Measurements from ENCODE around the gene POLE2.

The POLE2 gene

DNA sequence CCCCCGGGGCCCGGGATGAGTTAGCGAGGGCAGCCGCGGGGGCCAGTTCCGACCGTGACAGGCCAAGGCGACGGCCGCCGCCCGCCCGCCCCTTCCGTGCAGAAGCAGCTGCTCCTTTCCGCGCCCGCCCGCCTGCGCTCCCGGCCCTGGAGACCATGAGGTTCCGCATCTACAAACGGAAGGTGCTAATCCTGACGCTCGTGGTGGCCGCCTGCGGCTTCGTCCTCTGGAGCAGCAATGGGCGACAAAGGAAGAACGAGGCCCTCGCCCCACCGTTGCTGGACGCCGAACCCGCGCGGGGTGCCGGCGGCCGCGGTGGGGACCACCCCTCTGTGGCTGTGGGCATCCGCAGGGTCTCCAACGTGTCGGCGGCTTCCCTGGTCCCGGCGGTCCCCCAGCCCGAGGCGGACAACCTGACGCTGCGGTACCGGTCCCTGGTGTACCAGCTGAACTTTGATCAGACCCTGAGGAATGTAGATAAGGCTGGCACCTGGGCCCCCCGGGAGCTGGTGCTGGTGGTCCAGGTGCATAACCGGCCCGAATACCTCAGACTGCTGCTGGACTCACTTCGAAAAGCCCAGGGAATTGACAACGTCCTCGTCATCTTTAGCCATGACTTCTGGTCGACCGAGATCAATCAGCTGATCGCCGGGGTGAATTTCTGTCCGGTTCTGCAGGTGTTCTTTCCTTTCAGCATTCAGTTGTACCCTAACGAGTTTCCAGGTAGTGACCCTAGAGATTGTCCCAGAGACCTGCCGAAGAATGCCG is 66.7 kb downstream of the POLE2 start (continued):
- TF ChIP-seq ZNF561 (tag by site-specific recombination; IDR thresholded peaks at IDR 0.05; ENCODE audit: borderline replicate concordance) (peak; percentile 46; the same call in 1 of the 2 replicates), PRDM1 (tag by site-specific recombination; IDR thresholded peaks at IDR 0.05) (no peak), ZNF132 (tag by site-specific recombination; IDR thresholded peaks at IDR 0.05; ENCODE audit: borderline replicate concordance) (no peak), ZNF266 (tag by site-specific recombination; IDR thresholded peaks at IDR 0.05; ENCODE audit: low read depth) (no peak), KLF16 (tag by site-specific recombination; IDR thresholded peaks at IDR 0.05) (0 out of 2 replicates have a peak, but pooled peaks have one; percentile 5), ZNF324 (tag by site-specific recombination; IDR thresholded peaks at IDR 0.05) (peak; percentile 1; the same call in 1 of the 2 replicates), ZNF335 (tag by site-specific recombination; conservative IDR thresholded peaks at IDR 0.05) (peak; percentile 31), ZSCAN16 (tag by site-specific recombination; IDR thresholded peaks at IDR 0.05) (no peak), ZNF391 (tag by site-specific recombination; IDR thresholded peaks at IDR 0.05; ENCODE audit: borderline replicate concordance, low read depth) (0 out of 2 replicates have a peak, but pooled peaks have one; percentile 4), ZNF2 (tag by site-specific recombination; IDR thresholded peaks at IDR 0.05) (peak; percentile 10; the same call in 1 of the 2 replicates), SP3 (tag by site-specific recombination; IDR thresholded peaks at IDR 0.05) (no peak), ZSCAN30 (tag by site-specific recombination; IDR thresholded peaks at IDR 0.05) (peak; percentile 28; the same call in 1 of the 2 replicates), ZNF544 (tag by site-specific recombination; IDR thresholded peaks at IDR 0.05) (no peak)
- TF ChIP-seq, protein P1, sequence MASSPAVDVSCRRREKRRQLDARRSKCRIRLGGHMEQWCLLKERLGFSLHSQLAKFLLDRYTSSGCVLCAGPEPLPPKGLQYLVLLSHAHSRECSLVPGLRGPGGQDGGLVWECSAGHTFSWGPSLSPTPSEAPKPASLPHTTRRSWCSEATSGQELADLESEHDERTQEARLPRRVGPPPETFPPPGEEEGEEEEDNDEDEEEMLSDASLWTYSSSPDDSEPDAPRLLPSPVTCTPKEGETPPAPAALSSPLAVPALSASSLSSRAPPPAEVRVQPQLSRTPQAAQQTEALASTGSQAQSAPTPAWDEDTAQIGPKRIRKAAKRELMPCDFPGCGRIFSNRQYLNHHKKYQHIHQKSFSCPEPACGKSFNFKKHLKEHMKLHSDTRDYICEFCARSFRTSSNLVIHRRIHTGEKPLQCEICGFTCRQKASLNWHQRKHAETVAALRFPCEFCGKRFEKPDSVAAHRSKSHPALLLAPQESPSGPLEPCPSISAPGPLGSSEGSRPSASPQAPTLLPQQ (tag by site-specific recombination; IDR thresholded peaks at IDR 0.05), result peak; percentile 25; the same call in 1 of the 2 replicates
- TF ChIP-seq, protein P2, sequence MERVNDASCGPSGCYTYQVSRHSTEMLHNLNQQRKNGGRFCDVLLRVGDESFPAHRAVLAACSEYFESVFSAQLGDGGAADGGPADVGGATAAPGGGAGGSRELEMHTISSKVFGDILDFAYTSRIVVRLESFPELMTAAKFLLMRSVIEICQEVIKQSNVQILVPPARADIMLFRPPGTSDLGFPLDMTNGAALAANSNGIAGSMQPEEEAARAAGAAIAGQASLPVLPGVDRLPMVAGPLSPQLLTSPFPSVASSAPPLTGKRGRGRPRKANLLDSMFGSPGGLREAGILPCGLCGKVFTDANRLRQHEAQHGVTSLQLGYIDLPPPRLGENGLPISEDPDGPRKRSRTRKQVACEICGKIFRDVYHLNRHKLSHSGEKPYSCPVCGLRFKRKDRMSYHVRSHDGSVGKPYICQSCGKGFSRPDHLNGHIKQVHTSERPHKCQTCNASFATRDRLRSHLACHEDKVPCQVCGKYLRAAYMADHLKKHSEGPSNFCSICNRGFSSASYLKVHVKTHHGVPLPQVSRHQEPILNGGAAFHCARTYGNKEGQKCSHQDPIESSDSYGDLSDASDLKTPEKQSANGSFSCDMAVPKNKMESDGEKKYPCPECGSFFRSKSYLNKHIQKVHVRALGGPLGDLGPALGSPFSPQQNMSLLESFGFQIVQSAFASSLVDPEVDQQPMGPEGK (tag by site-specific recombination; IDR thresholded peaks at IDR 0.05), result no peak
- TF ChIP-seq, protein P3, sequence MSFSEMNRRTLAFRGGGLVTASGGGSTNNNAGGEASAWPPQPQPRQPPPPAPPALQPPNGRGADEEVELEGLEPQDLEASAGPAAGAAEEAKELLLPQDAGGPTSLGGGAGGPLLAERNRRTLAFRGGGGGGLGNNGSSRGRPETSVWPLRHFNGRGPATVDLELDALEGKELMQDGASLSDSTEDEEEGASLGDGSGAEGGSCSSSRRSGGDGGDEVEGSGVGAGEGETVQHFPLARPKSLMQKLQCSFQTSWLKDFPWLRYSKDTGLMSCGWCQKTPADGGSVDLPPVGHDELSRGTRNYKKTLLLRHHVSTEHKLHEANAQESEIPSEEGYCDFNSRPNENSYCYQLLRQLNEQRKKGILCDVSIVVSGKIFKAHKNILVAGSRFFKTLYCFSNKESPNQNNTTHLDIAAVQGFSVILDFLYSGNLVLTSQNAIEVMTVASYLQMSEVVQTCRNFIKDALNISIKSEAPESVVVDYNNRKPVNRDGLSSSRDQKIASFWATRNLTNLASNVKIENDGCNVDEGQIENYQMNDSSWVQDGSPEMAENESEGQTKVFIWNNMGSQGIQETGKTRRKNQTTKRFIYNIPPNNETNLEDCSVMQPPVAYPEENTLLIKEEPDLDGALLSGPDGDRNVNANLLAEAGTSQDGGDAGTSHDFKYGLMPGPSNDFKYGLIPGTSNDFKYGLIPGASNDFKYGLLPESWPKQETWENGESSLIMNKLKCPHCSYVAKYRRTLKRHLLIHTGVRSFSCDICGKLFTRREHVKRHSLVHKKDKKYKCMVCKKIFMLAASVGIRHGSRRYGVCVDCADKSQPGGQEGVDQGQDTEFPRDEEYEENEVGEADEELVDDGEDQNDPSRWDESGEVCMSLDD (tag by site-specific recombination; IDR thresholded peaks at IDR 0.05), result no peak

DNA sequence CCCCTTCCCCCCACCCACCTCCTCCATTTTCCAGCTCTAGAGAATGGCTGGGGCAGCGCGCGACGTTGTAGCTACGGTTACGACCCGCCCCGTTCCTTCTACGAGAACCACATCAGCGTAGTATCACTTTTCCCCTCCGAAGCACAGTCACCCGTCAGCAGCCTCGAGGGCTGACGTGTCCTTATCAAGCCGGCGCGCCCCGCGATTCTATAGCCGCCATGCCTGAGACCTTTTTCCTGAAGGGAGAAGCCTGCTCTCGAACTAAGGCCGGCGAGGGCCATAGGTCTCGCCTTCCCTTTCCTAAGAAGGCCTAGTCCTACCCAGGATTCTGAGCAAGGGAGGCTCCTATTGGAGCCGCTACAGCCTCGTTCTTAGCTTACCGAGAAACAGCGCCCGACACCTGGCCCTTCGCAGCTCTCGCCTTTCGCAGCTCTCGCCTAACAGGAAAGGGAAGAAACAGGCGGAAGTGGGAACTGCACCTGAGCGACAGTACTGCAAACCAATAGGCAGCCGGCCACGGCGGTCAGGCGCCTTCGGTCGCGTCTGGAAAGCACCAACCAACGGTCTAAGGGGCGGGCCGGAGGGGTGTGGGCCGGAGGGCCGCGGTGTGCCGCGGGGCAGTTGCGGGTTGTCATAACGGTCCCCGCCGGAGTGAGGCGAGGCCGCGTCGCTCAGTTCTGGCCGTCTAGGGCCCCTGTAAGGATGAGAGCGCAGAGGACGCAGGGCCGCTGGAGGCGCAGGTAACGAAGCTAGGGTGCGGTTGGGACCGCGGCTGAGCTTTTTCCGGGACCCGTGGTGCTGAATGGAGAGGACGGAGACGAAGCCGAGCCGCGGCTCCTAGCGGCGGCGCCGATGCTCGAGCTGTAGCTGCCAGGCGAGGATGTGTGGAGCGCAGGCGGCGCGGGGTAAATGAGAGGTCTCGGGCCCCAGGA is 67.6 kb downstream of the POLE2 start, which contains the start of the genes MGAT2 and RPL36AL:
MGAT2 (plus strand) TSS at position 618 of the 932 bp plus-strand sequence. CDS start 470 bp downstream, outside the sequence.
RPL36AL (minus strand) TSS at position 445 of the 932 bp plus-strand sequence. CDS start 1,522 bp downstream, outside the sequence.
- H3K36me3 ChIP-seq (ENCODE audit: control insufficient read depth in 2 of 2, insufficient read depth in 1 of 2, low read length in 2 of 2), result peaks cover 17 to 36% of the 10 kb centered on the region in 2 experiments
- POLR2A ChIA-PET, result interaction anchor here (0.5 to 3.0 kb wide), 24 partner anchors 8 to 248 kb away, joined by 3 to 44 read pairs (median 6); partner anchors contain the start of genes DNAAF2, KLHDC2, LRR1 and NEMF
- H3K4me3 ChIP-seq (ENCODE audit: low read depth, low read length), result peak within 1 kb of the TSS; percentile 87
- no peaks in the 10 kb centered on the region for H3K4me1 ChIP-seq (ENCODE audit: control insufficient read depth, insufficient read depth, low read length)
- peak within 1 kb of the TSS; percentile 96 for H3K27ac ChIP-seq (ENCODE audit: extremely low read depth, low read depth, low read length)
- CTCF ChIA-PET, result interaction anchor here (0.7 to 2.5 kb wide), 7 partner anchors 10 to 187 kb away, joined by 3 to 10 read pairs (median 3); partner anchors contain the start of genes DNAAF2 and RPS29
- H3K9me3 ChIP-seq (ENCODE audit: control insufficient read depth, insufficient read depth, low read depth, low read length), result no peaks in the 10 kb centered on the region
- TF ChIP-seq, protein P4, sequence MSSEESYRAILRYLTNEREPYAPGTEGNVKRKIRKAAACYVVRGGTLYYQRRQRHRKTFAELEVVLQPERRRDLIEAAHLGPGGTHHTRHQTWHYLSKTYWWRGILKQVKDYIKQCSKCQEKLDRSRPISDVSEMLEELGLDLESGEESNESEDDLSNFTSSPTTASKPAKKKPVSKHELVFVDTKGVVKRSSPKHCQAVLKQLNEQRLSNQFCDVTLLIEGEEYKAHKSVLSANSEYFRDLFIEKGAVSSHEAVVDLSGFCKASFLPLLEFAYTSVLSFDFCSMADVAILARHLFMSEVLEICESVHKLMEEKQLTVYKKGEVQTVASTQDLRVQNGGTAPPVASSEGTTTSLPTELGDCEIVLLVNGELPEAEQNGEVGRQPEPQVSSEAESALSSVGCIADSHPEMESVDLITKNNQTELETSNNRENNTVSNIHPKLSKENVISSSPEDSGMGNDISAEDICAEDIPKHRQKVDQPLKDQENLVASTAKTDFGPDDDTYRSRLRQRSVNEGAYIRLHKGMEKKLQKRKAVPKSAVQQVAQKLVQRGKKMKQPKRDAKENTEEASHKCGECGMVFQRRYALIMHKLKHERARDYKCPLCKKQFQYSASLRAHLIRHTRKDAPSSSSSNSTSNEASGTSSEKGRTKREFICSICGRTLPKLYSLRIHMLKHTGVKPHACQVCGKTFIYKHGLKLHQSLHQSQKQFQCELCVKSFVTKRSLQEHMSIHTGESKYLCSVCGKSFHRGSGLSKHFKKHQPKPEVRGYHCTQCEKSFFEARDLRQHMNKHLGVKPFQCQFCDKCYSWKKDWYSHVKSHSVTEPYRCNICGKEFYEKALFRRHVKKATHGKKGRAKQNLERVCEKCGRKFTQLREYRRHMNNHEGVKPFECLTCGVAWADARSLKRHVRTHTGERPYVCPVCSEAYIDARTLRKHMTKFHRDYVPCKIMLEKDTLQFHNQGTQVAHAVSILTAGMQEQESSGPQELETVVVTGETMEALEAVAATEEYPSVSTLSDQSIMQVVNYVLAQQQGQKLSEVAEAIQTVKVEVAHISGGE (tag by site-specific recombination; conservative IDR thresholded peaks at IDR 0.05; ENCODE audit: low read depth), result peak; percentile 78
- no peak for TF ChIP-seq ZNF341 (tag by site-specific recombination; IDR thresholded peaks at IDR 0.05; ENCODE audit: low read depth)
- TF ChIP-seq ZNF837 (tag by site-specific recombination; IDR thresholded peaks at IDR 0.05), result no peak
- TF ChIP-seq ZNF23 (tag by site-specific recombination; IDR thresholded peaks at IDR 0.05; ENCODE audit: borderline replicate concordance), result no peak
- TF ChIP-seq RBAK (tag by site-specific recombination; IDR thresholded peaks at IDR 0.05), result no peak
- TF ChIP-seq, protein P5, sequence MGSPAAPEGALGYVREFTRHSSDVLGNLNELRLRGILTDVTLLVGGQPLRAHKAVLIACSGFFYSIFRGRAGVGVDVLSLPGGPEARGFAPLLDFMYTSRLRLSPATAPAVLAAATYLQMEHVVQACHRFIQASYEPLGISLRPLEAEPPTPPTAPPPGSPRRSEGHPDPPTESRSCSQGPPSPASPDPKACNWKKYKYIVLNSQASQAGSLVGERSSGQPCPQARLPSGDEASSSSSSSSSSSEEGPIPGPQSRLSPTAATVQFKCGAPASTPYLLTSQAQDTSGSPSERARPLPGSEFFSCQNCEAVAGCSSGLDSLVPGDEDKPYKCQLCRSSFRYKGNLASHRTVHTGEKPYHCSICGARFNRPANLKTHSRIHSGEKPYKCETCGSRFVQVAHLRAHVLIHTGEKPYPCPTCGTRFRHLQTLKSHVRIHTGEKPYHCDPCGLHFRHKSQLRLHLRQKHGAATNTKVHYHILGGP (tag by site-specific recombination; IDR thresholded peaks at IDR 0.05), result no peak

Data from HEK293 (cell line).